ENCODE results near the gene LRRN2. TPM values are rescaled to one million over a fixed set of nuclear protein-coding genes. Genes with fewer than 3 reads are reported as not detected.
"Not testable (repeated sequence)": the region's sequence is repeated elsewhere in the genome, so short reads cannot be mapped to it uniquely, and the experiment has no call there.

The LRRN2 gene
- total and polyA plus RNA-seq, 5 experiments from 2014 or later = 0.03 TPM; not detected in 4

DNA sequence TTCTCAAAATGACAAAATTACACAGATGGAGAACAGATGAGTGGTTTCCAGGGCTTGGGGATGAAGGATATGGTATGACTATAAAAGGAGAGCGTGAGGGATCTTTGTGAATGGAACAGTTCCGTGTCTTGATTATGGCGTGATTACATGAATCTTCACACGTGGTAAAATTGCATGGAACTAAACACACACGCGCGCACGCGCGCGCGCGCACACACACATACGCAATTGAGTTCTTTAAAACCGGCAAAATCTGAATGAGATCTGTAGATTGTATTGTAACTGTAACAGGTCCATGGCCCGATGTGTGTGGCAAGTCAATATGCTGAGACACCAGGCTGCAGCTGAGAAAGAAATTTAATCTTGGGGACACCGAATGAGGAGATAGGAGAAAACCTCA, 11.1 kb upstream of the LRRN2 start:
- Mint-ChIP-seq H3K4me3 (no peak overlapping the region), H3K36me3 (no peaks in the 10 kb centered on the region), H3K9me3 (no peaks in the 10 kb centered on the region), H3K4me1 (peaks cover 0 to 5% (median 2%) of the 10 kb centered on the region in 4 donors), H3K27ac (no peak overlapping the region), H3K27me3 (peaks cover 0 to 1% (median 0%) of the 10 kb centered on the region in 5 donors)
- DNase-seq (no peak), ATAC-seq (no peak)
- POLR2A ChIA-PET = no interaction called here

DNA sequence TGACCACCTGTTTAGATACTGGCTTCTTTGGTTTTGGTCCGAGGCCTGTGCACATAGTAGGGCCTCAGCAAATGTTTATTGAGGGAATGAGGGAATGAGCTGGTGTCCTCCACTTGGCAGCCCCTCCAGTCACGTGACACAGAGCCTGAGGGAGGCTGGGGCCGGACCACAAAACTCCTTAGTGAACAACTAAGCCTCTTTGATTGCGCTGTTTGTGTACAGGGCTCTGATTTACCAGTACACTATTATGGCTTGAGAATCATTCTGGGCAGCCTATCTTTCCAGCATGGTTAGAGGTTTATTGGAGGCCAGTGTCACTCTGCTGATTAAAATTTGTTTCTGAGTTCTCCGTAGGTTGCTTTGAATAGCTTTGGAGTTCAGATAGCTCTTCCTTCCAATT, 10.2 kb upstream of the LRRN2 start:
- Mint-ChIP-seq H3K9me3 (no peaks in the 10 kb centered on the region), H3K4me3 (no peak overlapping the region), H3K27ac (no peak overlapping the region), H3K36me3 (no peaks in the 10 kb centered on the region), H3K27me3 (peaks cover 0 to 1% (median 0%) of the 10 kb centered on the region in 5 donors), H3K4me1 (peaks cover 0 to 5% (median 2%) of the 10 kb centered on the region in 4 donors)
- POLR2A ChIA-PET = no interaction called here
- ATAC-seq (no peak), DNase-seq (no peak)

DNA sequence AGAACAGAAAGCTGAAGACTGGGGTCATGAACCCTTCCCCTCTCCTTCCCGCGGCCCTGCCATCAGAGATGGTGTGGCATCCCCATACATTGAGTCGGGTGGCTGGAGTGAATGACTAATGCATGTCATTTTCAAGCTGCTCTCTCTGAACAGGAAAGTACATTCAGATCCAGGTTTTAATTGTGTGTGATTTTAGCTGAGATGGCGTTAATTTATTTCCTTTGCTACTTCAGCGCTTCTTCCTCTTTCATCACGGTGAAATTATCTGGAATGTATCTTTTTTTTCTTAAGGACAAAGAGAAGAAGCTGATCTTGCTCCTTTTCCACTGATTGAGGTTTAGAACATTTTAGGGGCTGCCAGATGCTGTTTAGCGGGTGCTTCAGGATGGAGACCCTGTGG, 8.6 kb upstream of the LRRN2 start:
- Mint-ChIP-seq H3K9me3 (no peaks in the 10 kb centered on the region), H3K27ac (no peak overlapping the region), H3K27me3 (peaks cover 0 to 5% (median 0%) of the 10 kb centered on the region in 5 donors), H3K4me3 (no peak overlapping the region), H3K4me1 (peaks cover 0 to 4% (median under 1%) of the 10 kb centered on the region in 4 donors), H3K36me3 (no peaks in the 10 kb centered on the region)
- POLR2A ChIA-PET = no interaction called here
- DNase-seq (no peak), ATAC-seq (no peak)

DNA sequence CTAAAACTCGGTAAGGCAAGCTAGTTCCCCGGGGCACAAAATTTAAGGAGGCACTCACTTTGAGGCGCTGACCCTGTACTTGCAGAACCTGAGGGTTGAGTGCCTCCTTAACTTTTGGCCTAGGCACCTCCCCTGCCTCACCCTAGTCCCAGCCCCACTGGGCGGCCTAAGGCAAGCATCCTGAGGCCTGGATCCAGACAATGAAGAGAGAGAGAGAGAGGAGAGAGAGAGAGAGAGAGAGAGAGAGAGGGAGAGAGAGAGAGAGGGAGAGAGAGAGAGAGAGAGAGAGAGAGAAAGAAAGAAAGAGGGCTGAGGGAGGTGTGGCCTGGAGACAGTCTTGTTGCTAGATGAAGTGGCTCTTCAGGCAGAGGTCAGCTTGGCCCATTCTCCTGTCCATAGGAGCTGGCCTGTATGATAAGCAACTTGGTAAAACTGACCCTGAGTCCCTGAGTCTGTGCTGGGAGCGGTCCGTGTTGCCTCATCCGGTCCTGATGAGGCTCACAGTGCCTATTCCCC, 7.4 kb upstream of the LRRN2 start:
- no peaks in the 10 kb centered on the region for H3K9me3 Mint-ChIP-seq
- no peak for ATAC-seq
- no peaks in the 10 kb centered on the region for H3K36me3 Mint-ChIP-seq
- H3K4me1 Mint-ChIP-seq = peaks cover 0 to 4% (median 0%) of the 10 kb centered on the region in 4 donors
- POLR2A ChIA-PET = no interaction called here
- DNase-seq = no peak
- H3K27ac Mint-ChIP-seq = no peak overlapping the region
- H3K27me3 Mint-ChIP-seq = peaks cover 0 to 9% (median 5%) of the 10 kb centered on the region in 5 donors
- H3K4me3 Mint-ChIP-seq = no peak overlapping the region

DNA sequence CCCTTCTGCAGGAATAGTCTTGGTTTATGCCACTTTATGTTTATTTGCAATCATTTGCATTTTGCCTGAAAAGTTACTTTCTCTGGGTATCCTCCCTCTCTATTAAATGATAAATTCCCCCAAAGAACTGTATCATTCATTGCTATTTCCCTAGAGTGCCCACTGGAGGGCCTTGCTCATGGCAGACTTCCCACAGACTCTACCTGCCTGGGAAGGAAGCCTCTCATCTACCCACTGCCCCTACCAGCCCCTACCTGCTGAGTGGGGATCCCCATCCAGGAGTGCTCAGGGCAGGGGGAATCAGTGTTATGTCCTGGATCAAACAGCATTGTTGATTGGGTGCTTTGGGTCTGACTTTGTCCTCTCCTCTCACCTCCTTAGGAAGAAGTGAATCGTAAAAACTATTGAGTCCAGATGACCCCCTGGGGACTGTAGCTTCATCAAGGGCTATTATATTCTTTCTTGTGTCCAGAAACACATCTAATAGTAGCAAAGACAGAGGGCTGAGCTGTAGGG, 6.8 kb upstream of the LRRN2 start:
- no peak for DNase-seq

DNA sequence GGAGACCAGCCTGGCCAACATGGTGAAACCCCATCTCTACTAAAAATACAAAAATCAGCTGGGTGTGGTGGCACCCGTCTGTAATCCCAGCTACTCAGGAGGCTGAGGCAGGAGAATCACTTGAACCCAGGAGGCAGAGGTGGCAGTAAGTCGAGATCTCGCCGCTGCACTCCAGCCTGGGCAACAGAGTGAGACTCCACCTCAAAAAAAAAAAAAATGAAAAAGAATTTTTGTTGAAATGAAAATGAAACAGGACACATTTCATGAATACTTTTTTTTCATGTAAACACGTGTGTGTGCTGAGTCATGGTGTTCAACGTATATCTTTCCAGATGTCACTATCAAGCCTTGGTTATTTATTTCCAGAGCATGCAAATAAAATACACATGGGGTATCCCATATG, 5.8 kb upstream of the LRRN2 start:
- DNase-seq, H3K27ac Mint-ChIP-seq, H3K4me3 Mint-ChIP-seq, H3K4me1 Mint-ChIP-seq, ATAC-seq, POLR2A ChIA-PET, H3K36me3 Mint-ChIP-seq, H3K9me3 Mint-ChIP-seq: not testable (repeated sequence)
- peaks cover 9 to 21% (median 19%) of the 10 kb centered on the region in 5 donors for H3K27me3 Mint-ChIP-seq

More for the DNA sequence above, 6.8 kb upstream of the LRRN2 start:
- no peaks in the 10 kb centered on the region for H3K36me3 Mint-ChIP-seq
- peaks cover 0 to 4% (median 0%) of the 10 kb centered on the region in 4 donors for H3K4me1 Mint-ChIP-seq
- no peaks in the 10 kb centered on the region for H3K9me3 Mint-ChIP-seq
- POLR2A ChIA-PET = no interaction called here
- peak overlapping the region in 3 of 10 donors; percentile 49 to 60 (median 58) for H3K27ac Mint-ChIP-seq
- peaks cover 2 to 13% (median 10%) of the 10 kb centered on the region in 5 donors for H3K27me3 Mint-ChIP-seq
- no peak for ATAC-seq
- no peak overlapping the region for H3K4me3 Mint-ChIP-seq

DNA sequence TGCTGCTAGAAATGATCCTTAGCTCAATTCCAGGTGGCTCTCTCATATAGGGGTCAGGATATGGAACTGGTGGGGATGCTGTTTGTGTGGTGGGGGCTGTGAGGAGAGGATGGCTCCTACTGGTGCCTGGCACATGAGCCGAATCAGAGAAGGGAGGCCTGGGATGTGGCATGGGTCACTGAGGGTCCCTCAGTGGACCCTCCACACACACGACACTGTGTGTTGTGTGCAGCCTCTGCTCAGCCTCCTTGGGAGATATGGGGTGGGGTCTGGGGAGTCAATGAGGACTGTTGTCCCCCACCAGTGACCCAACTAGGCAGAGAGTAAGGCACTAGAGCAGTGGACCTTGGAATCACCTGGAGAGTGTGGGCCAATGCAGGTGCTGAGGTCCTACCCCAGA, 3.2 kb upstream of the LRRN2 start:
- no peak overlapping the region for H3K27ac Mint-ChIP-seq
- H3K4me1 Mint-ChIP-seq = peaks cover 11 to 17% (median 12%) of the 10 kb centered on the region in 4 donors

DNA sequence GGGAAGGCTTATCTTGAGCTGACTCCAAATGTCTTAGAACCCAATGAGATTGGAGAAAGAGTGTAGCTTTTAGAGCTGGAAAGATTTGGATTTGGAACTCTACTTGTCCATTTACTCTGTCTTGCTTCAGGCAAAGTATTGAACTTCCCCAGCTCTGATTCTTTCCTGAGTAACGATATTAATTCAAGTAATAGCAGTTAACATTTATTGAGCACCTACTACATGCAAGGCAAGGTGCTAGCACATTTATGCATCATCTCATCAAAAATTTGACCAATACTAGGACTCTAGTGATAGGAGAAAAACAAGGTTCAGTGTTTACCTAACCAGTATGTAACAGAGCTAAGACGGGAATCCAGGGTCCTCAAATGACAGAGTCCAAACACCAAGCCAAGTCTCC, 2.5 kb upstream of the LRRN2 start:
- Mint-ChIP-seq H3K36me3 (no peaks in the 10 kb centered on the region), H3K4me3 (no peak overlapping the region), H3K27ac (peak overlapping the region in 1 of 10 donors; percentile 11), H3K4me1 (peaks cover 12 to 17% (median 13%) of the 10 kb centered on the region in 4 donors), H3K27me3 (peaks cover 12 to 42% (median 31%) of the 10 kb centered on the region in 5 donors), H3K9me3 (no peaks in the 10 kb centered on the region)
- POLR2A ChIA-PET = interaction anchor here (0.6 kb wide), 1 partner anchor 392 kb away, joined by 3 read pairs; no protein-coding TSS in a partner anchor
- DNase-seq (no peak), ATAC-seq (no peak)

More for the DNA sequence above, 3.2 kb upstream of the LRRN2 start:
- no peaks in the 10 kb centered on the region for H3K9me3 Mint-ChIP-seq
- H3K36me3 Mint-ChIP-seq = no peaks in the 10 kb centered on the region
- peaks cover 12 to 37% (median 30%) of the 10 kb centered on the region in 5 donors for H3K27me3 Mint-ChIP-seq
- POLR2A ChIA-PET = interaction anchor here (0.6 kb wide), 1 partner anchor 393 kb away, joined by 3 read pairs; no protein-coding TSS in a partner anchor
- ATAC-seq (no peak), DNase-seq (no peak)
- H3K4me3 Mint-ChIP-seq = no peak overlapping the region

DNA sequence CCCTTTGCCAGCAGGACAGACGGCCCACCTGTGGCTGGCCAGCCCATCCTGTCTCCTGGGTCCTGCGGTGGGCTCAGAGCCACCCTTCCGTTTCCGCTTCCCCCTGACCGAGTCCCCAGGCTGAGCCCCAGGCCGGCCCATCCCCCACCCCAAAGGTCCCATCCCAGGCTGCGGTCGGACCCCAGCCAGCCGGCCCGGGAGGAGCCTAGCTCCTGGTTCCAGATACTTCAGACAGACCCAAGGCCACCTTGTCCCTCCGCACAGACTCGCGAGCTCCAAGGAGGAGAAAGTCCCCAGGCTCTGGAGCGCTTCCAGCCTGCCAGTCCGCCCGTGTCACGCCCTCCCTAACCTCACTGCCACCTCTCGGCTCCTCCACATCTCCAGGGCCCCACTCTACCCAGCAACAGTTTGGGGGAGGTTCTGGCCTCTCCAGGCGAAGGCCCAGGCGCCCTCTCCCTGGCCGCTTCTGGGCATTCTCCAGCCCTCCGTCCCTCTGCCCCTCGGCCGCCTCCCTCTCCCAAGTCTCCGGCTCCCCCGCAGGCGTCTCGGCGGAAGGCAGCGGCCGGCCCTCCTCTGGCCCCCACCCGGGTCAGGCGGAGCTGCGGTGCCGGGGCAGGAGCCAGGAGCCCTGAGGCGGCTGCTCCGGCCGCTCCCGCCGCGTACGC, 835 bp downstream of the LRRN2 start:
- H3K27ac Mint-ChIP-seq = no peak overlapping the region
- H3K4me3 Mint-ChIP-seq = peak overlapping the region; percentile 50 to 80 (median 58)
- DNase-seq (peak in 1 of 10 donors; percentile 1), ATAC-seq (no peak)
- POLR2A ChIA-PET = no interaction called here
- H3K9me3 Mint-ChIP-seq = no peaks in the 10 kb centered on the region
- H3K36me3 Mint-ChIP-seq = no peaks in the 10 kb centered on the region
- H3K27me3 Mint-ChIP-seq = peaks cover 12 to 43% (median 31%) of the 10 kb centered on the region in 5 donors
- peaks cover 8 to 17% (median 13%) of the 10 kb centered on the region in 4 donors for H3K4me1 Mint-ChIP-seq

DNA sequence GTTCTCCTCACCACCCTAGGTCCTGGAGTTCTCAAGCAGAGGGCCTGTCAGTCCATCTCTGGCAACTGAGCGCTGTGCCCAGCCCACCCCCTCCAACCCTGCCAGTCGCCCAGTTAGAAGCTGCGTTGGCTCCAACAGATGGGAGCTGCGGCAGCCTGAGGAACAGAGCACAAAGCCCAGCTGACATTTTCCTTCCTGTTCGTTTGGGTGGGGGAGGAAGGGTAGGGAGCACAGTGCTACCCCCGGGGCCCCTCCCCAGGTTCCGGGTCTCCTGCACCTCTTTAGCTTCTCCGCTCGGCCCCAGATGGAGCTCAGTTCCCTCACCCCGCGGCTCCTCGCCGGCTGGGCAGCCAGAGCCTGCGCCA, 1.4 kb downstream of the LRRN2 start:
- Mint-ChIP-seq H3K27me3 (peaks cover 12 to 43% (median 35%) of the 10 kb centered on the region in 5 donors), H3K4me3 (peak overlapping the region in 7 of 10 donors; percentile 7 to 73 (median 56)), H3K4me1 (peaks cover 8 to 17% (median 13%) of the 10 kb centered on the region in 4 donors), H3K9me3 (no peaks in the 10 kb centered on the region), H3K36me3 (no peaks in the 10 kb centered on the region), H3K27ac (peak overlapping the region in 1 of 10 donors; percentile 52)
- DNase-seq (no peak), ATAC-seq (no peak)
- POLR2A ChIA-PET = no interaction called here

DNA sequence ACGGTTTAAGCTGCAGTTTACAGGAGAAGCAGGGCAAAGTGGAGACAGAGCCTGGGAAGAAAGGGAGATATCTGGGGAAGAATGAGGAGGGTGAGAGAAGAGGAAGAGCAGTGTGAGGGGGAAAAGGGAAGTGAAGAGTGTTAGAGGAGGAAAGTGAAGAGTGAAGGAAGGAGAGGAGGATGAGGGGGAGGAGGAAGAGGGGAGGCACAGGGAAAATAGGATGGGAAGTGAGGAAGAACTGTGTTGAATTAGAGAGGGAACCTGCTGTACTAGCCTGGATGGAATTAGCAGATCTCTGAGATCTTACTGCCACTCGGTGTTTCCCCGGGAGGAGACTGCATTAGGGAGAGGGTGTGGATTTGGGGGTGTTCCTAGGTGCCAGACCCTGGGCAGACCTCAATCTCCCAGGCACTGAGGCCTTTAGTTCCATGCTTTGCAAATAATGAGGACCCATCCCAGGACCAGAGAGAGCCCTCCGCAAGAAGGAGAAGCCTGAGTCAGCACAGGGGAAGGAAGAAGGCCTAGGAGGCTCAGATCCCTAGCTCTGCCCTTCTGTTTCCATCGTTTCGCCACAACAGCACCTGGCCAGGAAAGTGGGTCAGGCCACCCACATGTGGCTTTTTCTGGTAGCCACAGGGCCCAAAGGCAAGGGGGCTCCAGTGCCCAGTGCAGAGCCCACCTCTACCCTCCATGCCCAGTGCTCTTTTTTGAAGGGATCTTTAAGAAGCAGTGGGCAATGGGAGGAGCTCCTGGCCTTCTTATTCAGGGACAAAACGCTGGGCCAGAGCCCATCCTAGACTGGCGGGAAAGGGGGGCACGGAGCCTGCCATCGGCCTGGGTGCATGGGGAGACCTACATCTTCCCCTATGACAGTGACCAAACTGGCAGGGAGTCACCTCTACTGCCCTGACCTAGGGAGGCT, 2.0 kb downstream of the LRRN2 start:
- H3K27ac Mint-ChIP-seq = peak overlapping the region in 1 of 10 donors; percentile 52
- ATAC-seq (no peak), DNase-seq (no peak)
- peaks cover 8 to 17% (median 13%) of the 10 kb centered on the region in 4 donors for H3K4me1 Mint-ChIP-seq
- H3K27me3 Mint-ChIP-seq = peaks cover 12 to 46% (median 41%) of the 10 kb centered on the region in 5 donors
- H3K4me3 Mint-ChIP-seq = peak overlapping the region in 6 of 10 donors; percentile 19 to 73 (median 48)
- no peaks in the 10 kb centered on the region for H3K36me3 Mint-ChIP-seq
- no peaks in the 10 kb centered on the region for H3K9me3 Mint-ChIP-seq
- POLR2A ChIA-PET = no interaction called here

DNA sequence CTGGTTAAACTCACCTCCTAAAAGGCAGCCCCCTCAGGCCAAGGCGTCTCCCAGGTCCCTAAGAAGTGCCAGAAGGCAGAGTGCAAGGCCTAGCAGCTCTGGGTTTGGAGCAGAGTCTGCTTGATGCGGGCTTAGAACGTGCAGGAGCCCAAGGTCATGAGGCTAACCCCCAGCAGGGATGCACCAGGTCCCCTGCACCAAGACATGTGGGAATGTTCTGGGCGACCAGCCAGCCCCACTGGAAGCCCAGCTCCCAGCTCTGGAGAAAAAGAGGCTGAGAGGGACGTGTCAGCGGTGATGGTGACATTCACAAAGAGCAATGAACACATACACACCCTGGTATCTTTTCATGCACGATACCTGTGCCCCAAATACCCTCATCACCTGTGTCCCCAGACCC, 5.1 kb downstream of the LRRN2 start:
- Mint-ChIP-seq H3K4me3 (no peak overlapping the region), H3K27ac (no peak overlapping the region), H3K4me1 (peaks cover 6 to 11% (median 7%) of the 10 kb centered on the region in 4 donors), H3K27me3 (peaks cover 2 to 42% (median 22%) of the 10 kb centered on the region in 5 donors), H3K9me3 (no peaks in the 10 kb centered on the region), H3K36me3 (no peaks in the 10 kb centered on the region)
- POLR2A ChIA-PET = no interaction called here
- ATAC-seq (no peak), DNase-seq (no peak)
